HepG2 (cell line): ENCODE data around the gene CRIP1. TPM values are rescaled to one million over a fixed set of nuclear protein-coding genes. Genes with fewer than 3 reads are reported as not detected.

Experiments
- ATAC-seq: fragments of 200-7000 bp; cut with Tn5 transposase; 3 replicates; pipeline ENCODE4 v1.9.1; 2020; ENCODE audit warnings: mild to moderate bottlenecking, moderate library complexity
- BruUV-seq: library from RNA; stranded (reverse); fragments of 400-500 nt; replicated peaks from 2 replicates; lab custom pipeline; 2021; lab: Mats Ljungman, UMichigan
- CTCF ChIA-PET: fragments of 300-600 bp; formaldehyde crosslinking; extraction: SDS; loops from one replicate; lab custom pipeline; 2021; ENCODE audit warnings: low total read pairs, inconsistent platforms, low intra/inter-chr PET ratio; lab: Yijun Ruan, JAX
- POLR2A ChIA-PET: fragments of 350-600 bp; sonication (Branson Sonifier 250); formaldehyde crosslinking; loops from one replicate; lab custom pipeline; 2020; ENCODE audit warnings: antibody characterized with exemption, inconsistent platforms; lab: Yijun Ruan, JAX
- DNase-seq: peaks from one replicate; pipeline ENCODE4 v3.0.0-alpha.2; 2015; ENCODE audit warnings: low spot score
- FAIRE-seq: peaks from 3 replicates; lab custom pipeline; 2011; peaks lifted over from hg19 to GRCh38; lab: Jason Lieb, UNC
- H2AFZ ChIP-seq: one replicate; pipeline ENCODE4 v1.6.1; 2011; ENCODE audit warnings: low read length, inconsistent platforms
- H3K27ac ChIP-seq: fragments of 300-600 bp; 3 replicates; pipeline ENCODE4 v1.8.0; 2011; ENCODE audit warnings: mixed run types, mild to moderate bottlenecking, mixed read lengths, low read length, inconsistent platforms; ENCODE audit not compliant: insufficient read depth; ENCODE audit errors: extremely low read length
- H3K27me3 ChIP-seq, 2 experiments: fragments of 200-600 bp in 1 of 2; 2 replicates in 1 of 2; 3 replicates in 1 of 2; pipeline versions ENCODE4 v1.6.0 to v1.8.0; 2011; ENCODE audit warnings: low read length in 2 of 2, mild to moderate bottlenecking in 2 of 2, moderate library complexity in 2 of 2, inconsistent platforms in 1 of 2; ENCODE audit not compliant: insufficient read depth in 2 of 2, control insufficient read depth in 1 of 2
- H3K36me3 ChIP-seq, 2 experiments: fragments of 200-600 bp in 1 of 2; replicated peaks in 1 of 2; 2 replicates in 1 of 2; 3 replicates in 1 of 2; pipeline versions ENCODE4 v1.5.1 to v1.8.0; 2011; ENCODE audit warnings: low read length in 2 of 2, inconsistent platforms in 1 of 2; ENCODE audit not compliant: insufficient read depth in 2 of 2, control insufficient read depth in 1 of 2
- H3K4me1 ChIP-seq: 2 replicates; pipeline ENCODE4 v1.5.1; 2012; ENCODE audit warnings: low read length, inconsistent platforms; ENCODE audit not compliant: insufficient read depth
- H3K4me2 ChIP-seq: 2 replicates; pipeline ENCODE4 v1.6.0; 2011; ENCODE audit warnings: low read depth, low read length, inconsistent platforms
- H3K4me3 ChIP-seq, 3 experiments: fragments of 200-600 bp in 1 of 3; sonication (generic), shearing (Covaris generic) in 1 of 3; replicated peaks in 1 of 3; 2 replicates each; pipeline ENCODE4 v1.5.1; 2011 to 2016; ENCODE audit warnings: low read length in 3 of 3, inconsistent platforms in 2 of 3, low read depth in 2 of 3, mild to moderate bottlenecking in 2 of 3, control low read depth in 1 of 3, mixed read lengths in 1 of 3; ENCODE audit not compliant: insufficient read depth in 1 of 3
- H3K79me2 ChIP-seq: one replicate; pipeline ENCODE4 v1.6.1; 2011; ENCODE audit warnings: low read length, inconsistent platforms; ENCODE audit not compliant: insufficient read depth
- H3K9ac ChIP-seq: 2 replicates; pipeline ENCODE4 v1.6.0; 2011; ENCODE audit warnings: mild to moderate bottlenecking, low read depth, low read length, inconsistent platforms; ENCODE audit not compliant: insufficient read depth
- H3K9me3 ChIP-seq: 2 replicates; pipeline ENCODE4 v1.5.1; 2012; ENCODE audit warnings: mild to moderate bottlenecking, low read length
- H4K20me1 ChIP-seq: 2 replicates; pipeline ENCODE4 v1.6.0; 2011; ENCODE audit warnings: inconsistent platforms, mild to moderate bottlenecking, low read length, moderate library complexity; ENCODE audit not compliant: insufficient read depth
- E2F2 ChIP-seq: sonication (generic); formaldehyde crosslinking; IDR thresholded peaks from 2 replicates; pipeline ENCODE4 v1.4.0; 2020; ENCODE audit warnings: missing genetic modification reagents, borderline replicate concordance
- FIP1L1 ChIP-seq: fragments of 200-400 bp; formaldehyde crosslinking; IDR thresholded peaks from 2 replicates; pipeline ENCODE4 v1.6.1; 2018; ENCODE audit warnings: low read depth, mild to moderate bottlenecking, low read length, moderate library complexity, borderline replicate concordance; ENCODE audit not compliant: insufficient read depth
- MXI1 ChIP-seq: IDR thresholded peaks from 3 replicates; pipeline ENCODE4 v1.6.1; 2012; ENCODE audit warnings: low read depth, low read length, inconsistent platforms, borderline replicate concordance
- RAD21 ChIP-seq: fragments of 450-650 bp; formaldehyde crosslinking; IDR thresholded peaks from 2 replicates; pipeline ENCODE4 v1.5.0; 2020; ENCODE audit warnings: mild to moderate bottlenecking
- ZBTB10 ChIP-seq: sonication (generic); formaldehyde crosslinking; IDR thresholded peaks from 2 replicates; pipeline ENCODE4 v1.4.0; 2020; ENCODE audit warnings: missing genetic modification reagents, borderline replicate concordance
- ZNF496 ChIP-seq: sonication (generic); formaldehyde crosslinking; IDR thresholded peaks from 2 replicates; pipeline ENCODE4 v1.8.1; 2023; ENCODE audit warnings: mild to moderate bottlenecking, moderate library complexity, missing genetic modification reagents; ENCODE audit not compliant: insufficient replicate concordance
- ZNF546 ChIP-seq: sonication (generic); formaldehyde crosslinking; conservative IDR thresholded peaks from 2 replicates; pipeline ENCODE4 v1.8.1; 2023; ENCODE audit warnings: mild to moderate bottlenecking, missing genetic modification reagents
- ZNF687 ChIP-seq: sonication (generic); formaldehyde crosslinking; IDR thresholded peaks from 2 replicates; pipeline ENCODE4 v1.5.1; 2020; ENCODE audit warnings: mild to moderate bottlenecking, missing genetic modification reagents, moderate library complexity
- ZXDC ChIP-seq: sonication (generic); formaldehyde crosslinking; IDR thresholded peaks from 2 replicates; pipeline ENCODE4 v1.5.0; 2020; ENCODE audit warnings: mild to moderate bottlenecking, missing genetic modification reagents
- WGBS: methylation state at CpG from one replicate; pipeline ENCODE4 v1.1.6; 2017; ENCODE audit warnings: low lambda C conversion rate; 5-methylcytosine and 5-hydroxymethylcytosine counted together
- in situ Hi-C: cut with HindIII; loops from 2 replicates; pipeline ENCODE4 v1.10.0; 2017; ENCODE audit warnings: low pct_unique_long_range_greater_than_20kb; ENCODE audit not compliant: extremely low pct_ligation_motif_present
- intact Hi-C: fragments of 100-400 bp; cut with micrococcal nuclease; formaldehyde crosslinking; loops from one replicate; pipeline ENCODE4 v1.10.0; 2022; ENCODE audit not compliant: unreplicated experiment
- polyA plus RNA-seq, 8 experiments: library from polyadenylated mRNA; depleted of rRNA in 3 of 8; stranded (reverse) in 7 of 8; unstranded in 1 of 8; fragments of >200 nt; fragmentation: Illumina TruSeq in 4 of 8; extraction: Trizol in 4 of 8; gene quantifications; 2 replicates each; pipeline versions ENCODE4 v1.2.1 to v1.2.3, GENCODE V29; 2011 to 2016; ENCODE audit warnings: low read depth in 4 of 8, missing spikeins in 1 of 8, mixed read lengths in 1 of 8; ENCODE audit not compliant: insufficient read depth in 1 of 8
- total RNA-seq, 5 experiments: library from RNA; depleted of rRNA; stranded (reverse); fragments of >200 nt; fragmentation: Illumina TruSeq; extraction: Trizol; gene quantifications; 2 replicates each; pipeline ENCODE4 v1.2.3, GENCODE V29; 2016; ENCODE audit warnings: low read depth in 1 of 5

CRIP1 gene
- total and polyA plus RNA-seq, 2 of the 13 experiments (the other 11 are each of a cell fraction or from before 2014, with no cell fraction given): 53.9 to 59.5 TPM

- Histone ChIP-seq H3K4me2 (peak within 1 kb of the TSS; percentile 97), H3K9ac (peak within 1 kb of the TSS; percentile 84), H3K79me2 (peaks cover 16% of the 10 kb centered on the region), H3K27me3 (no peaks in the 10 kb centered on the region; a peak in 1 of 5 replicates), H3K4me3 (peak within 1 kb of the TSS; percentile 59 to 80 (median 70); a peak in 5 of 6 replicates), H4K20me1 (no peaks in the 10 kb centered on the region), H3K36me3 (peaks cover 0 to 3% of the 10 kb centered on the region in 2 experiments; a peak in 1 of 5 replicates), H3K27ac (peak within 1 kb of the TSS; percentile 93), H2AFZ (no peak within 1 kb of the TSS), H3K4me1 (peaks cover 66% of the 10 kb centered on the region), H3K9me3 (no peaks in the 10 kb centered on the region)
- POLR2A ChIA-PET: interaction anchor here (1.2 to 1.5 kb wide), 2 partner anchors 14 to 37 kb away, joined by 4 to 10 read pairs; no protein-coding TSS in a partner anchor
- DNase-seq (peak; percentile 99), ATAC-seq (peak; percentile 77), FAIRE-seq (peak; percentile 97)
- in situ Hi-C loops (no loop called here), intact Hi-C loops (loop anchor here (1.0 to 10.0 kb wide), 2 partner anchors 9 to 176 kb away; partner anchors contain the start of gene PACS2)
- CTCF ChIA-PET: interaction anchor here (0.7 to 3.6 kb wide), 6 partner anchors 9 to 120 kb away, joined by 3 to 24 read pairs (median 6); no protein-coding TSS in a partner anchor
- no TSS peak for BruUV-seq
- whole genome bisulfite sequencing: 0% methylated on average over 19 of the region's 94 CpGs
- TF ChIP-seq MXI1: peak; percentile 96
- TF ChIP-seq ZXDC: peak; percentile 5; the same call in 1 of the 2 replicates
- peak; percentile 98 for TF ChIP-seq RAD21 (CRISPR knock-in tag)
- TF ChIP-seq ZNF496: no peak
- TF ChIP-seq ZBTB10: no peak; the same call in 1 of the 2 replicates
- no peak for TF ChIP-seq ZNF546 (CRISPR knock-in tag)
- peak; percentile 80 for TF ChIP-seq ZNF687 (CRISPR knock-in tag)
- no peak for TF ChIP-seq E2F2 (CRISPR knock-in tag)
- TF ChIP-seq FIP1L1: no peak; the same call in 1 of the 2 replicates
Measured at GRCh38 chr14:105490572-105491365, 4.1 kb downstream of the CRIP1 start, which contains the start of gene TEDC1. TSS of gene TEDC1 (plus strand) at chr14:105491246. CDS start at chr14:105491376, 130 bp downstream.
